ENCODE data around the gene EPDR1. TPM values are rescaled to one million over a fixed set of nuclear protein-coding genes. Genes with fewer than 3 reads are reported as not detected.

Gene EPDR1
- polyA plus RNA-seq, 1 donor from 2014 or later = 1.7 TPM

GRCh38 chr7:37987732-37988131, 67.3 kb downstream of the EPDR1 start:
- H4K20me1 ChIP-seq (ENCODE audit: insufficient read depth) = no peaks in the 10 kb centered on the region
- no peak overlapping the region for H3K27ac ChIP-seq (ENCODE audit: low read length)
- H3K4me2 ChIP-seq (ENCODE audit: low read length) = no peak overlapping the region
- TF ChIP-seq POLR2AphosphoS5 (IDR thresholded peaks at IDR 0.05) (no peak), SMC3 (conservative IDR thresholded peaks at IDR 0.05; ENCODE audit: poor library complexity) (no peak), CTCF (IDR thresholded peaks at IDR 0.05; ENCODE audit: poor library complexity, severe bottlenecking) (no peak), EZH2 (IDR thresholded peaks at IDR 0.05; ENCODE audit: borderline replicate concordance, insufficient read depth, low read length, poor library complexity, severe bottlenecking) (no peak), MXI1 (conservative IDR thresholded peaks at IDR 0.05; ENCODE audit: poor library complexity, severe bottlenecking) (no peak), RAD21 (conservative IDR thresholded peaks at IDR 0.05) (no peak), EP300 (conservative IDR thresholded peaks at IDR 0.05; ENCODE audit: poor library complexity, severe bottlenecking) (no peak), TAF1 (IDR thresholded peaks at IDR 0.05; ENCODE audit: low read depth) (no peak), REST (IDR thresholded peaks at IDR 0.05; ENCODE audit: borderline replicate concordance) (no peak)
- no peaks in the 10 kb centered on the region for H3K9me2 ChIP-seq (ENCODE audit: insufficient read depth, low read length)
- no peaks in the 10 kb centered on the region for H3K79me2 ChIP-seq (replicated peaks; ENCODE audit: insufficient read depth, low read length)
- H3K36me3 ChIP-seq (ENCODE audit: insufficient read depth, low read length) = no peaks in the 10 kb centered on the region
- no peak overlapping the region for H3K4me3 ChIP-seq (ENCODE audit: low read length)
- H3K9ac ChIP-seq (ENCODE audit: low read length) = no peak overlapping the region
- H3K27me3 ChIP-seq (ENCODE audit: insufficient read depth, low read depth, low read length) = no peaks in the 10 kb centered on the region
- no peaks in the 10 kb centered on the region for H3K9me3 ChIP-seq (ENCODE audit: low read length)
- H2AFZ ChIP-seq (ENCODE audit: low read depth, low read length) = no peak overlapping the region
- no peaks in the 10 kb centered on the region for H3F3A ChIP-seq (ENCODE audit: insufficient read depth, low read length, poor library complexity, severe bottlenecking)

GRCh38 chr7:37988721-37989650, 68.5 kb downstream of the EPDR1 start:
- TF ChIP-seq TAF1 (IDR thresholded peaks at IDR 0.05; ENCODE audit: low read depth) (no peak), POLR2AphosphoS5 (IDR thresholded peaks at IDR 0.05) (no peak)
- Histone ChIP-seq H3K4me3 (ENCODE audit: low read length) (no peak overlapping the region), H4K20me1 (ENCODE audit: insufficient read depth) (no peaks in the 10 kb centered on the region), H3K27me3 (ENCODE audit: insufficient read depth, low read depth, low read length) (no peaks in the 10 kb centered on the region), H2AFZ (ENCODE audit: low read depth, low read length) (no peak overlapping the region), H3K9me2 (ENCODE audit: insufficient read depth, low read length) (no peaks in the 10 kb centered on the region), H3K9ac (ENCODE audit: low read length) (no peak overlapping the region), H3K27ac (ENCODE audit: low read length) (no peak overlapping the region), H3K4me2 (ENCODE audit: low read length) (no peak overlapping the region), H3F3A (ENCODE audit: insufficient read depth, low read length, poor library complexity, severe bottlenecking) (no peaks in the 10 kb centered on the region), H3K79me2 (replicated peaks; ENCODE audit: insufficient read depth, low read length) (no peaks in the 10 kb centered on the region), H3K9me3 (ENCODE audit: low read length) (no peaks in the 10 kb centered on the region), H3K36me3 (ENCODE audit: insufficient read depth, low read length) (no peaks in the 10 kb centered on the region)

Data from neural cell (in vitro differentiated cells).